HepG2 (cell line): Measurements from ENCODE around the gene DALRD3. TPM values are rescaled to one million over a fixed set of nuclear protein-coding genes. Genes with fewer than 3 reads are reported as not detected.

ENCODE experiments used
- DNMT1 ChIP-seq: sonication (generic); formaldehyde crosslinking; IDR thresholded peaks from 2 replicates; pipeline ENCODE4 v1.5.1; 2020; ENCODE audit warnings: mild to moderate bottlenecking, missing genetic modification reagents
- KAT8 ChIP-seq: IDR thresholded peaks from 2 replicates; pipeline ENCODE4 v1.6.1; 2016; ENCODE audit warnings: missing genetic modification reagents, missing compliant biosample characterization
- MATR3 ChIP-seq: sonication (generic); formaldehyde crosslinking; IDR thresholded peaks from 2 replicates; pipeline ENCODE4 v1.4.0; 2020; ENCODE audit warnings: missing genetic modification reagents
- MBNL3 ChIP-seq: fragments of 250-450 bp; sonication (Bioruptor Pico); conservative IDR thresholded peaks from 2 replicates; pipeline ENCODE4 v1.8.0; 2022; ENCODE audit warnings: mild to moderate bottlenecking, inconsistent platforms
- MEIS2 ChIP-seq: sonication (generic); formaldehyde crosslinking; IDR thresholded peaks from 2 replicates; pipeline ENCODE4 v1.9.0; 2021; ENCODE audit warnings: mild to moderate bottlenecking, missing genetic modification reagents
- MYNN ChIP-seq: sonication (generic); formaldehyde crosslinking; IDR thresholded peaks from 2 replicates; pipeline ENCODE4 v1.4.0; 2020; ENCODE audit warnings: mild to moderate bottlenecking, low read depth, missing genetic modification reagents
- PHF5A ChIP-seq: IDR thresholded peaks from one replicate; pipeline ENCODE4 v1.6.1; 2018; ENCODE audit warnings: low read depth, missing genetic modification reagents; ENCODE audit not compliant: unreplicated experiment
- PLRG1 ChIP-seq: fragments of 450-650 bp; conservative IDR thresholded peaks from 2 replicates; pipeline ENCODE4 v1.6.1; 2016
- TAF1 ChIP-seq: sonication (generic); formaldehyde crosslinking; IDR thresholded peaks from 2 replicates; pipeline ENCODE4 v1.4.0; 2020; ENCODE audit warnings: missing genetic modification reagents
- U2AF1 ChIP-seq: fragments of 200-400 bp; formaldehyde crosslinking; optimal IDR thresholded peaks from 2 replicates; pipeline ENCODE3; 2017; ENCODE audit warnings: mild to moderate bottlenecking, low read depth, low read length
- ZFP36L2 ChIP-seq: sonication (generic); formaldehyde crosslinking; IDR thresholded peaks from 2 replicates; pipeline ENCODE4 v1.4.0; 2020; ENCODE audit warnings: missing genetic modification reagents
- ZFP37 ChIP-seq: sonication (generic); formaldehyde crosslinking; IDR thresholded peaks from 2 replicates; pipeline ENCODE4 v1.4.0; 2020; ENCODE audit warnings: missing genetic modification reagents, borderline replicate concordance
- ZNF441 ChIP-seq: sonication (generic); formaldehyde crosslinking; IDR thresholded peaks from 2 replicates; pipeline ENCODE4 v1.7.0; 2021; ENCODE audit warnings: missing genetic modification reagents, borderline replicate concordance
- ZNF652 ChIP-seq: IDR thresholded peaks from 2 replicates; pipeline ENCODE4 v1.6.1; 2016; ENCODE audit warnings: low read depth, borderline replicate concordance
- ZNF660 ChIP-seq: sonication (generic); formaldehyde crosslinking; IDR thresholded peaks from 2 replicates; pipeline ENCODE4 v1.5.1; 2020; ENCODE audit warnings: mild to moderate bottlenecking, low read depth, missing genetic modification reagents, borderline replicate concordance
- polyA plus RNA-seq, 8 experiments: library from polyadenylated mRNA; depleted of rRNA in 3 of 8; stranded (reverse) in 7 of 8; unstranded in 1 of 8; fragments of >200 nt; fragmentation: Illumina TruSeq in 4 of 8; extraction: Trizol in 4 of 8; gene quantifications; 2 replicates each; pipeline versions ENCODE4 v1.2.1 to v1.2.3, GENCODE V29; 2011 to 2016; ENCODE audit warnings: low read depth in 4 of 8, missing spikeins in 1 of 8, mixed read lengths in 1 of 8; ENCODE audit not compliant: insufficient read depth in 1 of 8
- total RNA-seq, 5 experiments: library from RNA; depleted of rRNA; stranded (reverse); fragments of >200 nt; fragmentation: Illumina TruSeq; extraction: Trizol; gene quantifications; 2 replicates each; pipeline ENCODE4 v1.2.3, GENCODE V29; 2016; ENCODE audit warnings: low read depth in 1 of 5
- TF ChIP-seq, protein P1 (sequence below): sonication (generic); formaldehyde crosslinking; IDR thresholded peaks from 2 replicates; pipeline ENCODE4 v1.4.0; 2020; ENCODE audit warnings: mild to moderate bottlenecking, missing genetic modification reagents
- TF ChIP-seq, protein P2 (sequence below): IDR thresholded peaks from 2 replicates; pipeline ENCODE4 v1.6.1; 2016; ENCODE audit warnings: control low read depth
- TF ChIP-seq, protein P3 (sequence below): sonication (generic); formaldehyde crosslinking; IDR thresholded peaks from 2 replicates; pipeline ENCODE4; 2020; ENCODE audit warnings: missing genetic modification reagents, mild to moderate bottlenecking, borderline replicate concordance

Gene DALRD3
- total and polyA plus RNA-seq, 2 of the 13 experiments (the other 11 are each of a cell fraction or from before 2014, with no cell fraction given) = 19.9 to 36.5 TPM

DNA sequence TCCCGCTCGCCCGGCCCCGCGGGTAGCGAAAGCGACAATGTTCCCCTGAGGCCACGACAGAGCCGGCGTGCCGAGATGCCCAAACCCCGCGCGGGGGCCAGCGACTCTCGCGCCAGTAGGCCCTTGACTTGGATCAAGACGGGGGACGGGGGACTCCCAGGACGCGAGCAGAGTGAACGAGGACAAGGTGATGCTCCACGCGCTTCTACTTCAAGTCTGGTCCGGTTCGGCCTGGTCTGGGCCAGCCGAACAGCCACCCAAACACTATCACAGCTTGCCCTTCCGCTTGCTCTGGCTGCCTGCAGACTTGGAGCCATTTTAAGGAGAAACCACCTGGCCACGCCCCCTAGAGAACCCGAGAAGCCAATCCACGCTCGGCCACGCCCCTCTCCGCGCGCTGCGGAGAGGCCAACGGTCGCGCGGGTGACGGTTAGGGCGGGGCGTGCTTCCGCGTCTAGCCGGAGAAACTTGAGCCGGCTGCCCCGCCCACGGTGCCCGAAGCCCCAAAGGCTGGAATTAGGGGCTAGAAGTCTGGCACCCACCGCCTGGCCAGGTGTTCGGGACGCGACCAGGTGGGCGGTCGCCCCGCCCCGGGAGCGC is 2.9 kb upstream of the DALRD3 start (continued):
- TF ChIP-seq, protein P1, sequence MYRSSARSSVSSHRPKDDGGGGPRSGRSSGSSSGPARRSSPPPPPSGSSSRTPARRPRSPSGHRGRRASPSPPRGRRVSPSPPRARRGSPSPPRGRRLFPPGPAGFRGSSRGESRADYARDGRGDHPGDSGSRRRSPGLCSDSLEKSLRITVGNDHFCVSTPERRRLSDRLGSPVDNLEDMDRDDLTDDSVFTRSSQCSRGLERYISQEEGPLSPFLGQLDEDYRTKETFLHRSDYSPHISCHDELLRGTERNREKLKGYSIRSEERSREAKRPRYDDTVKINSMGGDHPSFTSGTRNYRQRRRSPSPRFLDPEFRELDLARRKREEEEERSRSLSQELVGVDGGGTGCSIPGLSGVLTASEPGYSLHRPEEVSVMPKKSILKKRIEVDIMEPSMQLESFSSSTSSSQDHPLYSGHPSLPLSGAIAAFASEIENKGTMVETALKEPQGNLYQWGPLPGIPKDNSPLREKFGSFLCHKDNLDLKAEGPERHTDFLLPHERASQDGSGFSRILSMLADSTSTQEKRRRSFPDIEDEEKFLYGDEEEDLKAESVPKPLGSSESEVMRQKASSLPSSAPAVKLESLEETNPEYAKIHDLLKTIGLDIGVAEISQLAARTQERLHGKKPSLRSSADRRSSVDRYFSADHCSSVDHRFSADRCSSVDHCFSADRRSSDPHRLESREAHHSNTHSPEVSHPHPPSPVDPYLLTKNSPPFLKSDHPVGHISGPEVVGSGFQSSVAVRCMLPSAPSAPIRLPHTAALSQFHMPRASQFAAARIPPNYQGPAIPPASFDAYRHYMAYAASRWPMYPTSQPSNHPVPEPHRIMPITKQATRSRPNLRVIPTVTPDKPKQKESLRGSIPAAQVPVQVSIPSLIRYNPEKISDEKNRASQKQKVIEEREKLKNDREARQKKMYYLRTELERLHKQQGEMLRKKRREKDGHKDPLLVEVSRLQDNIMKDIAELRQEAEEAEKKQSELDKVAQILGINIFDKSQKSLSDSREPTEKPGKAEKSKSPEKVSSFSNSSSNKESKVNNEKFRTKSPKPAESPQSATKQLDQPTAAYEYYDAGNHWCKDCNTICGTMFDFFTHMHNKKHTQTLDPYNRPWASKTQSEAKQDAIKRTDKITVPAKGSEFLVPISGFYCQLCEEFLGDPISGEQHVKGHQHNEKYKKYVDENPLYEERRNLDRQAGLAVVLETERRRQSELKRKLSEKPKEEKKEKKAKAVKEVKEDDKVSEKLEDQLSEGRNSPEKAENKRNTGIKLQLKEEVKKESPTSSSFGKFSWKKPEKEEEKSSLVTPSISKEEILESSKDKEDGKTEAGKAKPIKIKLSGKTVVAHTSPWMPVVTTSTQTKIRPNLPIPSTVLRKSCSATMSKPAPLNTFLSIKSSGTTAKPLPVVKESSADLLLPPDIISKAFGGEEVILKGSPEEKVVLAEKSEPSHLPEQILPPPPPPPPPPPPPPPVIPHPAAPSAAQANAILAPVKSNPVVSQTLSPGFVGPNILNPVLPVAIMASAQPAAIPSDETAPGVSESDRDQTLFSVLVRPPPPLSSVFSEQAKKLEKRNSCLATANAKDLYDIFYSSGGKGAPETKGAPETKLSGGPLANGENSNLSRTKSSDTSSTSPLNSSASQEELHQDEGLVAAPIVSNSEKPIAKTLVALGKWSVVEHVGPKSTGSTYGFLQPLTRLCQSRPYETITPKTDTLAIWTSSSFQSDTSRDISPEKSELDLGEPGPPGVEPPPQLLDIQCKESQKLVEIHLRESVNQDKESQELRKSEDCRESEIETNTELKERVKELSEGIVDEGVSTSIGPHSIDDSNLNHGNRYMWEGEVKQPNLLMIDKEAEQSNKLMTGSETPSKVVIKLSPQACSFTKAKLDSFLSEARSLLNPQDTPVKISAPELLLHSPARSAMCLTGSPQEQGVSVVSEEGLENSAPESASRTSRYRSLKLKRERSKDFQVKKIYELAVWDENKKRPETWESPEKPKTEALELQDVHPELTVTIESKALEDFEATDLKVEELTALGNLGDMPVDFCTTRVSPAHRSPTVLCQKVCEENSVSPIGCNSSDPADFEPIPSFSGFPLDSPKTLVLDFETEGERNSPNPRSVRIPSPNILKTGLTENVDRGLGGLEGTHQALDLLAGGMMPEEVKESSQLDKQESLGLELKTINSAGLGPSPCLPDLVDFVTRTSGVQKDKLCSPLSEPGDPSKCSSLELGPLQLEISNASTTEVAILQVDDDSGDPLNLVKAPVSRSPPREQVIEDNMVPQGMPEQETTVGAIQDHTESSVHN (CRISPR knock-in tag) = 0 out of 2 replicates have a peak, but pooled peaks have one; percentile 67
- TF ChIP-seq ZFP37 (CRISPR knock-in tag) = peak; percentile 49; the same call in 1 of the 2 replicates
- 0 out of 2 replicates have a peak, but pooled peaks have one; percentile 28 for TF ChIP-seq ZNF441 (CRISPR knock-in tag)
- no peak for TF ChIP-seq MEIS2 (CRISPR knock-in tag)
- no peak for TF ChIP-seq DNMT1 (CRISPR knock-in tag)
- TF ChIP-seq PHF5A (CRISPR knock-in tag) = no peak
- TF ChIP-seq ZNF660 (CRISPR knock-in tag) = no peak
- TF ChIP-seq MYNN (CRISPR knock-in tag) = 0 out of 2 replicates have a peak, but pooled peaks have one; percentile 20
- TF ChIP-seq ZFP36L2 (CRISPR knock-in tag) = no peak
- no peak for TF ChIP-seq ZNF652 (CRISPR knock-in tag)
- no peak for TF ChIP-seq PLRG1
- no peak for TF ChIP-seq MATR3 (CRISPR knock-in tag)
- no peak for TF ChIP-seq MBNL3 (CRISPR knock-in tag)
- peak; percentile 92 for TF ChIP-seq TAF1 (CRISPR knock-in tag)
- TF ChIP-seq, protein P2, sequence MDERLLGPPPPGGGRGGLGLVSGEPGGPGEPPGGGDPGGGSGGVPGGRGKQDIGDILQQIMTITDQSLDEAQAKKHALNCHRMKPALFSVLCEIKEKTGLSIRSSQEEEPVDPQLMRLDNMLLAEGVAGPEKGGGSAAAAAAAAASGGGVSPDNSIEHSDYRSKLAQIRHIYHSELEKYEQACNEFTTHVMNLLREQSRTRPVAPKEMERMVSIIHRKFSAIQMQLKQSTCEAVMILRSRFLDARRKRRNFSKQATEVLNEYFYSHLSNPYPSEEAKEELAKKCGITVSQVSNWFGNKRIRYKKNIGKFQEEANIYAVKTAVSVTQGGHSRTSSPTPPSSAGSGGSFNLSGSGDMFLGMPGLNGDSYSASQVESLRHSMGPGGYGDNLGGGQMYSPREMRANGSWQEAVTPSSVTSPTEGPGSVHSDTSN (CRISPR knock-in tag) = no peak
- TF ChIP-seq U2AF1 = no peak
- peak; percentile 30; the same call in 1 of the 2 replicates for TF ChIP-seq KAT8 (CRISPR knock-in tag)
- TF ChIP-seq, protein P3, sequence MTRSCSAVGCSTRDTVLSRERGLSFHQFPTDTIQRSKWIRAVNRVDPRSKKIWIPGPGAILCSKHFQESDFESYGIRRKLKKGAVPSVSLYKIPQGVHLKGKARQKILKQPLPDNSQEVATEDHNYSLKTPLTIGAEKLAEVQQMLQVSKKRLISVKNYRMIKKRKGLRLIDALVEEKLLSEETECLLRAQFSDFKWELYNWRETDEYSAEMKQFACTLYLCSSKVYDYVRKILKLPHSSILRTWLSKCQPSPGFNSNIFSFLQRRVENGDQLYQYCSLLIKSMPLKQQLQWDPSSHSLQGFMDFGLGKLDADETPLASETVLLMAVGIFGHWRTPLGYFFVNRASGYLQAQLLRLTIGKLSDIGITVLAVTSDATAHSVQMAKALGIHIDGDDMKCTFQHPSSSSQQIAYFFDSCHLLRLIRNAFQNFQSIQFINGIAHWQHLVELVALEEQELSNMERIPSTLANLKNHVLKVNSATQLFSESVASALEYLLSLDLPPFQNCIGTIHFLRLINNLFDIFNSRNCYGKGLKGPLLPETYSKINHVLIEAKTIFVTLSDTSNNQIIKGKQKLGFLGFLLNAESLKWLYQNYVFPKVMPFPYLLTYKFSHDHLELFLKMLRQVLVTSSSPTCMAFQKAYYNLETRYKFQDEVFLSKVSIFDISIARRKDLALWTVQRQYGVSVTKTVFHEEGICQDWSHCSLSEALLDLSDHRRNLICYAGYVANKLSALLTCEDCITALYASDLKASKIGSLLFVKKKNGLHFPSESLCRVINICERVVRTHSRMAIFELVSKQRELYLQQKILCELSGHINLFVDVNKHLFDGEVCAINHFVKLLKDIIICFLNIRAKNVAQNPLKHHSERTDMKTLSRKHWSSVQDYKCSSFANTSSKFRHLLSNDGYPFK (CRISPR knock-in tag) = no peak
